ENCODE measurements around the gene RSPO1.

RSPO1 gene

GRCh38 chr1:37666241-37666867, 31.7 kb upstream of the RSPO1 start:
- H3K4me1 Mint-ChIP-seq (ENCODE audit: low read depth), result no peaks in the 10 kb centered on the region

GRCh38 chr1:37663426-37664000, 28.8 kb upstream of the RSPO1 start:
- intact Hi-C loops (cut with micrococcal nuclease), result no loop called here
- Mint-ChIP-seq H3K4me3 (no peak overlapping the region), H3K4me1 (ENCODE audit: low read depth) (no peaks in the 10 kb centered on the region), H3K9me3 (no peaks in the 10 kb centered on the region), H3K36me3 (ENCODE audit: low read depth) (no peaks in the 10 kb centered on the region), H3K27ac (no peak overlapping the region), H3K27me3 (peaks cover 1% of the 10 kb centered on the region)

More at GRCh38 chr1:37666241-37666867, 31.7 kb upstream of the RSPO1 start:
- Mint-ChIP-seq H3K9me3 (no peaks in the 10 kb centered on the region), H3K27me3 (no peaks in the 10 kb centered on the region), H3K36me3 (ENCODE audit: low read depth) (no peaks in the 10 kb centered on the region), H3K4me3 (no peak overlapping the region), H3K27ac (no peak overlapping the region)
- intact Hi-C loops (cut with micrococcal nuclease), result no loop called here

- Mint-ChIP-seq H3K36me3 (ENCODE audit: low read depth) (no peaks in the 10 kb centered on the region), H3K9me3 (no peaks in the 10 kb centered on the region), H3K27me3 (peaks cover 1% of the 10 kb centered on the region), H3K4me3 (no peak overlapping the region), H3K4me1 (ENCODE audit: low read depth) (no peaks in the 10 kb centered on the region), H3K27ac (no peak overlapping the region)
- intact Hi-C loops (cut with micrococcal nuclease), result no loop called here
Observed at GRCh38 chr1:37662031-37662755, 27.5 kb upstream of the RSPO1 start.

GRCh38 chr1:37661401-37661800, 26.7 kb upstream of the RSPO1 start:
- intact Hi-C loops (cut with micrococcal nuclease), result no loop called here
- H3K4me3 Mint-ChIP-seq, result no peak overlapping the region
- no peaks in the 10 kb centered on the region for H3K4me1 Mint-ChIP-seq (ENCODE audit: low read depth)
- no peaks in the 10 kb centered on the region for H3K9me3 Mint-ChIP-seq
- no peaks in the 10 kb centered on the region for H3K36me3 Mint-ChIP-seq (ENCODE audit: low read depth)
- H3K27ac Mint-ChIP-seq, result no peak overlapping the region
- H3K27me3 Mint-ChIP-seq, result peaks cover 3% of the 10 kb centered on the region

GRCh38 chr1:37660664-37661063, 26.0 kb upstream of the RSPO1 start:
- Mint-ChIP-seq H3K9me3 (no peaks in the 10 kb centered on the region), H3K27ac (no peak overlapping the region), H3K36me3 (ENCODE audit: low read depth) (no peaks in the 10 kb centered on the region), H3K27me3 (peaks cover 3% of the 10 kb centered on the region), H3K4me3 (no peak overlapping the region), H3K4me1 (ENCODE audit: low read depth) (no peaks in the 10 kb centered on the region)
- intact Hi-C loops (cut with micrococcal nuclease), result no loop called here

DNA sequence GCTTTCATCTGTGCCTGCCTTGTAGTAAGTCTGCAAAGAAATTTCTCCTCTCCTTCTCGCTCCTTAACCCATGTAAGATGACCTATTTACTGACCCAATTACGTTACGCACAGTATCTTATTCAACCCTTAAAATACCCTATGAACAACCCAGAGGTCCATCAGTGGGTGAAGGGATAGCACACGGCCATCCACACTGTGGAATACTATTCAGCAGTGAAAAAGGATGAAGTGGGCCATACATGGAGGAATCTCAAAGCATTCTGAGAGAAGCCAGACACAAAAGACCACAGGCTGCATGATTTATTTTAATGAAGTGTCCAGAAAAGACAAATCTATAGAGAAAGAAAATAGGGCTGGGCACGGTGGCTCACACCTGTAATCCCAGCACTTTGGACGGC, 23.8 kb upstream of the RSPO1 start:
- H3K36me3 Mint-ChIP-seq (ENCODE audit: low read depth), result no peaks in the 10 kb centered on the region
- intact Hi-C loops (cut with micrococcal nuclease), result no loop called here

GRCh38 chr1:37657620-37658412, 23.1 kb upstream of the RSPO1 start:
- no peak overlapping the region for H3K4me3 Mint-ChIP-seq
- intact Hi-C loops (cut with micrococcal nuclease), result no loop called here
- no peaks in the 10 kb centered on the region for H3K4me1 Mint-ChIP-seq (ENCODE audit: low read depth)

More for the DNA sequence above, 23.8 kb upstream of the RSPO1 start:
- H3K4me1 Mint-ChIP-seq (ENCODE audit: low read depth), result no peaks in the 10 kb centered on the region
- H3K27me3 Mint-ChIP-seq, result peaks cover 6% of the 10 kb centered on the region
- H3K4me3 Mint-ChIP-seq, result no peak overlapping the region
- H3K9me3 Mint-ChIP-seq, result no peaks in the 10 kb centered on the region
- no peak overlapping the region for H3K27ac Mint-ChIP-seq

DNA sequence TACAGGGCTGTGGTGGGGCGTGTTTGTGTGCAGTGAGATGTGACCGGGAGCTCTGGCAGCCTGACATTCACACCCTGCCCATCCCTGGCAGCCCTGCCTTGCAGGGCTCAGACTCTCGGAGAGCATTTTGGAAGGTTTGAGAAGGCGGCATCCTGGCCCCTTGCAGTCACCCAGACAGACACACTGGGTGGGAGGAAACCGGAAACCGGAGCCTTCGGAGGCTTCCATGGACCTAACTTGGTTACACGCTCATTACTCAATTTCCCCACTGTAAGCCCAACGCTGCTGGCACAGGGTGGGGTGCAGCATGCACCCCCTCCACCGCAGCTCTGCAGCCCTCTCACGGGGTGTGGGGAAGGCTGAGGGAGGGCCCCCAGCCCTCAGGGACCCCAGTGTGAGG, 22.2 kb upstream of the RSPO1 start:
- Mint-ChIP-seq H3K4me1 (ENCODE audit: low read depth) (no peaks in the 10 kb centered on the region), H3K27me3 (peaks cover 6% of the 10 kb centered on the region), H3K9me3 (no peaks in the 10 kb centered on the region)

More at GRCh38 chr1:37657620-37658412, 23.1 kb upstream of the RSPO1 start:
- Mint-ChIP-seq H3K27ac (no peak overlapping the region), H3K36me3 (ENCODE audit: low read depth) (no peaks in the 10 kb centered on the region), H3K9me3 (no peaks in the 10 kb centered on the region), H3K27me3 (peaks cover 6% of the 10 kb centered on the region)

DNA sequence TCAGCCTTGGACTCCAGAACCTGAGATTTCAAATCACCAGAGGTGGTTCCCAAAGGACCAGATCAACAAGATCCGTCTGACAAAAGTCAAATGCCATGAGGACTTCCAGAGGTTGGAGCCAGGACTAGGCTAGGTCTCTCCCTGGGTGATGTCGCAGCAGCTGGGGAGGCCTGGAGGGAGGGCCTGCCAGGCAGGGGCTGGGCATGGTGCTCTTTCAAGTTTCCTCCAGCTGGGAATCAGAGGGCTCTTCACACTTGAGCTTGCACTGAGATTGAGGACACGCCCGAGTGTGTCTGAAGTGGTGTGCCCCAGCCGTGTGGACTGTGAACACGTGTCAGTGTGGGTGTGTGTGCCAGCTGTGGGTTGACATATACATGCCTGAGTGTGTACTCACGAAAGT, 21.3 kb upstream of the RSPO1 start:
- H3K36me3 Mint-ChIP-seq (ENCODE audit: low read depth), result no peaks in the 10 kb centered on the region
- intact Hi-C loops (cut with micrococcal nuclease), result no loop called here
- H3K27me3 Mint-ChIP-seq, result peaks cover 6% of the 10 kb centered on the region
- H3K27ac Mint-ChIP-seq, result no peak overlapping the region
- H3K4me3 Mint-ChIP-seq, result no peak overlapping the region
- H3K9me3 Mint-ChIP-seq, result no peaks in the 10 kb centered on the region
- H3K4me1 Mint-ChIP-seq (ENCODE audit: low read depth), result no peaks in the 10 kb centered on the region

More for the DNA sequence above, 22.2 kb upstream of the RSPO1 start:
- Mint-ChIP-seq H3K27ac (no peak overlapping the region), H3K36me3 (ENCODE audit: low read depth) (no peaks in the 10 kb centered on the region), H3K4me3 (no peak overlapping the region)
- intact Hi-C loops (cut with micrococcal nuclease), result no loop called here

DNA sequence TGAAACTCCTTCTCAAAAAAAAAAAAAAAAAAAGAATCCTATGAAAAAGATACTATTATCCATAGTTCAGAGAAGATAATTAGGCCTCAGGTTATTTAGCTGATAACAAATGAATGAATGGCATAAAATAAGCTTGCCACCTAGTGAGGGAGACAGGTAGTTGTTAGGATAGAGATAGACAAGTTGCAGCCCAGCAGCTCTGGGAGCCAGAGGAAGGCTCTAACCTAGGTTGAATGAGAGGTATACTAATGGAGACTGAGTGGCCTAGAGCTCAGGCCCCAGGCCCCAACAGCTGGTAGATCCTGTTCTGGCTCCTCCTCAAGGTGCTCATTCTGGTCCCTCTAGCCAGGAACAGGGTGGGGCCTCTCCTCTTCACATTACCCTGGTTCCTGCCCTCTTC, 20.6 kb upstream of the RSPO1 start:
- Mint-ChIP-seq H3K9me3 (no peaks in the 10 kb centered on the region), H3K27me3 (peaks cover 5% of the 10 kb centered on the region), H3K36me3 (ENCODE audit: low read depth) (no peaks in the 10 kb centered on the region), H3K4me3 (no peak overlapping the region), H3K4me1 (ENCODE audit: low read depth) (no peaks in the 10 kb centered on the region), H3K27ac (no peak overlapping the region)
- intact Hi-C loops (cut with micrococcal nuclease), result no loop called here

- intact Hi-C loops (cut with micrococcal nuclease), result no loop called here
- Mint-ChIP-seq H3K9me3 (no peaks in the 10 kb centered on the region), H3K36me3 (ENCODE audit: low read depth) (no peaks in the 10 kb centered on the region), H3K27ac (no peak overlapping the region), H3K4me3 (no peak overlapping the region), H3K27me3 (peaks cover 5% of the 10 kb centered on the region), H3K4me1 (ENCODE audit: low read depth) (no peaks in the 10 kb centered on the region)
Observed at GRCh38 chr1:37653906-37654305, 19.2 kb upstream of the RSPO1 start.

- intact Hi-C loops (cut with micrococcal nuclease), result no loop called here
- Mint-ChIP-seq H3K36me3 (ENCODE audit: low read depth) (no peaks in the 10 kb centered on the region), H3K9me3 (no peaks in the 10 kb centered on the region), H3K27ac (no peak overlapping the region), H3K27me3 (peaks cover 5% of the 10 kb centered on the region), H3K4me3 (no peak overlapping the region), H3K4me1 (ENCODE audit: low read depth) (no peaks in the 10 kb centered on the region)
Observed at GRCh38 chr1:37652976-37653375, 18.3 kb upstream of the RSPO1 start.

- Mint-ChIP-seq H3K36me3 (ENCODE audit: low read depth) (no peaks in the 10 kb centered on the region), H3K27me3 (peaks cover 3% of the 10 kb centered on the region), H3K9me3 (no peaks in the 10 kb centered on the region), H3K4me3 (no peak overlapping the region), H3K4me1 (ENCODE audit: low read depth) (no peaks in the 10 kb centered on the region), H3K27ac (no peak overlapping the region)
- intact Hi-C loops (cut with micrococcal nuclease), result no loop called here
Observed at GRCh38 chr1:37651803-37652202, 17.1 kb upstream of the RSPO1 start.

DNA sequence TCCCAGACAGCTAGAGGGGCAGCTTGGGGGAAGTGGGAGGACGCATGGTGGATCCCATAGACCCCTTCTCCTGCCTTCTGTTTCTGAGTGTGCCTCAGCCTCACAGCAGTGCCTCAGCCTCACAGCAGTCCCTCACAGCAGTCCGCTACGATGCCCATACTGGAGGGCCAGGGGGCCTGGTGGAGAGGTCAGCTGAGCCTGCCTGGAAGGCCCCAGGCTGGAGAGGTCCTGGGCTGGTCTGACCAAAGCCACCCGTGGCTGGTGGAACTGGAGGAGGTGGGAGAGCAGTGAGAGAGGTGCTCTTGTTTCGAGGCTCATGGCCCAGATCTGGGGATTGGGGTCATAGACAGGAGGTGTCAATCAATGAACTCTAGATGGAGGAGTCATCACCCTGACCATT, 16.0 kb upstream of the RSPO1 start:
- no peaks in the 10 kb centered on the region for H3K36me3 Mint-ChIP-seq (ENCODE audit: low read depth)
- no peaks in the 10 kb centered on the region for H3K9me3 Mint-ChIP-seq
- intact Hi-C loops (cut with micrococcal nuclease), result no loop called here
- H3K27me3 Mint-ChIP-seq, result peaks cover 6% of the 10 kb centered on the region
- no peak overlapping the region for H3K27ac Mint-ChIP-seq
- no peaks in the 10 kb centered on the region for H3K4me1 Mint-ChIP-seq (ENCODE audit: low read depth)
- no peak overlapping the region for H3K4me3 Mint-ChIP-seq

All from dendritic cell treated with granulocyte-macrophage colony-stimulating factor and Interleukin-4, amounts not matched to agents 40 ng/mL and 50 ng/mL, for 4 days (primary cell).